ENCODE measurements around the gene ZBED5. TPM values are rescaled to one million over a fixed set of nuclear protein-coding genes. Genes with fewer than 3 reads are reported as not detected.

ZBED5 gene
- total and polyA plus RNA-seq, 12 donors = 19.4 to 63.3 (median 39.6) TPM

DNA sequence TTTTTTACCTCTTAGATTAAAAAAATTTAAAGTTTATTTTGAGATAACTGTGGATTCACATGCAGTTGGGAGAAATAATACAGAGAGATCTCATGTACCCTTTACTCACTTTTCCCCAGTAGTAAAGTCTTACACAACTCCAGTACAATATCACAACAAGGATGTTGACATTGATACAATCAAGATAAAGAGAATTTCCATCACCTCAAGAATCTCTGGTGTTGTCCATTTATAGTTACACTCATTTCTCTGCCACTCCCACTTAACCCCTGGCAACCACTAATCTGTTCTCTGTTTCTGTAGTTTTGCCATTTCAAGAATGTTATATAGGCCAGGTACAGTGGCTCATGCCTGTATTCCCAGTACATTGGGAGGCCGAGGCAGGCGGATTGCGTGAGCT, 10.5 kb upstream of the ZBED5 start:
- no peak for DNase-seq
- peaks cover 0 to 27% (median 16%) of the 10 kb centered on the region in 11 donors for H3K9me3 ChIP-seq
- no peaks in the 10 kb centered on the region for H3K36me3 ChIP-seq
- no peak overlapping the region for H3K4me3 ChIP-seq
- TF ChIP-seq, protein P1, sequence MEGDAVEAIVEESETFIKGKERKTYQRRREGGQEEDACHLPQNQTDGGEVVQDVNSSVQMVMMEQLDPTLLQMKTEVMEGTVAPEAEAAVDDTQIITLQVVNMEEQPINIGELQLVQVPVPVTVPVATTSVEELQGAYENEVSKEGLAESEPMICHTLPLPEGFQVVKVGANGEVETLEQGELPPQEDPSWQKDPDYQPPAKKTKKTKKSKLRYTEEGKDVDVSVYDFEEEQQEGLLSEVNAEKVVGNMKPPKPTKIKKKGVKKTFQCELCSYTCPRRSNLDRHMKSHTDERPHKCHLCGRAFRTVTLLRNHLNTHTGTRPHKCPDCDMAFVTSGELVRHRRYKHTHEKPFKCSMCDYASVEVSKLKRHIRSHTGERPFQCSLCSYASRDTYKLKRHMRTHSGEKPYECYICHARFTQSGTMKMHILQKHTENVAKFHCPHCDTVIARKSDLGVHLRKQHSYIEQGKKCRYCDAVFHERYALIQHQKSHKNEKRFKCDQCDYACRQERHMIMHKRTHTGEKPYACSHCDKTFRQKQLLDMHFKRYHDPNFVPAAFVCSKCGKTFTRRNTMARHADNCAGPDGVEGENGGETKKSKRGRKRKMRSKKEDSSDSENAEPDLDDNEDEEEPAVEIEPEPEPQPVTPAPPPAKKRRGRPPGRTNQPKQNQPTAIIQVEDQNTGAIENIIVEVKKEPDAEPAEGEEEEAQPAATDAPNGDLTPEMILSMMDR (IDR thresholded peaks at IDR 0.05) = no peak
- no peaks in the 10 kb centered on the region for H3K27me3 ChIP-seq
- WGBS, 2 donors = 90 to 93% methylated on average over 3 of the region's 3 CpGs
- intact Hi-C loops (cut with DNase I) = no loop called here
- H3K4me1 ChIP-seq = peaks cover 0 to 42% (median 22%) of the 10 kb centered on the region in 9 donors
- no peak for ATAC-seq
- peak overlapping the region in 1 of 10 donors; percentile 2 for H3K27ac ChIP-seq

- peak overlapping the region in 9 of 10 donors; percentile 6 to 73 (median 51) for H3K27ac ChIP-seq
- peaks cover 0 to 13% (median 2%) of the 10 kb centered on the region in 11 donors for H3K9me3 ChIP-seq
- H3K4me1 ChIP-seq = peaks cover 0 to 43% (median 28%) of the 10 kb centered on the region in 9 donors
- no peak overlapping the region for H3K4me3 ChIP-seq
- intact Hi-C loops (cut with DNase I) = no loop called here
- TF ChIP-seq, protein P1 (IDR thresholded peaks at IDR 0.05) = no peak
- H3K36me3 ChIP-seq = no peaks in the 10 kb centered on the region
- no peaks in the 10 kb centered on the region for H3K27me3 ChIP-seq
- DNase-seq = no peak
- 58 to 62% methylated on average over 10 of the region's 10 CpGs for WGBS, 2 donors
- ATAC-seq = peak in 5 of 8 donors; percentile 46 to 69 (median 56)
Observed at GRCh38 chr11:10866893-10867331, 9.1 kb upstream of the ZBED5 start.

- H3K27ac ChIP-seq = peak overlapping the region in 2 of 10 donors; percentile 63 to 79
- H3K27me3 ChIP-seq = no peaks in the 10 kb centered on the region
- TF ChIP-seq, protein P1 (IDR thresholded peaks at IDR 0.05) = no peak
- H3K4me1 ChIP-seq = peaks cover 0 to 43% (median 28%) of the 10 kb centered on the region in 9 donors
- H3K4me3 ChIP-seq = no peak overlapping the region
- DNase-seq (no peak), ATAC-seq (no peak)
- no peaks in the 10 kb centered on the region for H3K36me3 ChIP-seq
- intact Hi-C loops (cut with DNase I) = no loop called here
- peaks cover 0 to 5% (median 0%) of the 10 kb centered on the region in 11 donors for H3K9me3 ChIP-seq
Observed at GRCh38 chr11:10865837-10866270, 8.0 kb upstream of the ZBED5 start.

DNA sequence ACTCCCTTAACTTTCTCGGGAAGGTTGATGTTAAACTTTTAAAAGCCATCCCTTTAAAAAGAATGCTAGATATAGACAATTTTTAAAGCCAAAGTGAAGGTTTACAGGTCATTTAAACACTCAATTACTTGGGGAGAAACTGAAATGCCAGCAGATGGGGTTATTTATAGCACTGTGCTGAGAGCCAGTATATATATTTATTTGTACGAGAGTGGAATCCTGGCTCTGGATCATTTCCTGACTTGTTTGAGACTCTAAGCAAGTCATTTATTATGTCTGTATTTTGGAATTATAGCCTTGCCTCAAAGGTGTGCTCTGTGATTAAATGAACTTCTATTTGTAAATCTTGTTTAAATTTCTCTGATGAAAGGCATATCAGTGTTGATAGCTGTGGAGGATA, 6.8 kb upstream of the ZBED5 start:
- H3K9me3 ChIP-seq = peaks cover 0 to 5% (median 0%) of the 10 kb centered on the region in 11 donors
- peak in 4 of 8 donors; percentile 50 to 68 (median 62) for ATAC-seq
- intact Hi-C loops (cut with DNase I) = loop anchor here in 2 of 10 donors (5.0 kb wide), 2 partner anchors 33 to 43 kb away; no protein-coding TSS in a partner anchor
- H3K4me1 ChIP-seq = peaks cover 0 to 50% (median 32%) of the 10 kb centered on the region in 9 donors
- peak overlapping the region in 2 of 10 donors; percentile 4 to 5 for H3K4me3 ChIP-seq
- TF ChIP-seq, protein P1 (IDR thresholded peaks at IDR 0.05) = no peak
- H3K27ac ChIP-seq = peak overlapping the region; percentile 42 to 79 (median 64)
- no peak for DNase-seq
- H3K36me3 ChIP-seq = no peaks in the 10 kb centered on the region
- H3K27me3 ChIP-seq = no peaks in the 10 kb centered on the region
- WGBS, 2 donors = 22 to 33% methylated on average over 2 of the region's 2 CpGs
